Measurements from ENCODE around the gene NFKB2. TPM values are rescaled to one million over a fixed set of nuclear protein-coding genes. Genes with fewer than 3 reads are reported as not detected.

NFKB2 gene
- total RNA-seq, 4 donors from 2014 or later = 10.7 to 20.2 (median 15.6) TPM

- 89 to 96% methylated on average over 3 to 4 of the region's 4 CpGs for WGBS, 2 donors
Measured at GRCh38 chr10:102358712-102359382, 36.7 kb upstream of the NFKB2 start.

GRCh38 chr10:102367441-102367840 lies 28.1 kb upstream of the NFKB2 start:
- Histone ChIP-seq H3K4me1 (no peaks in the 10 kb centered on the region), H3K27me3 (no peaks in the 10 kb centered on the region), H3K9me3 (peaks cover 0 to 5% (median 0%) of the 10 kb centered on the region in 3 donors), H3K36me3 (peaks cover 62 to 100% (median 69%) of the 10 kb centered on the region in 3 donors), H3K27ac (no peak overlapping the region), H3K4me3 (no peak overlapping the region)
- WGBS, 2 donors = 80 to 89% methylated on average over 1 of the region's 1 CpG
- TF ChIP-seq CTCF (IDR thresholded peaks at IDR 0.05) (no peak), POLR2A (IDR thresholded peaks at IDR 0.05) (no peak)
- intact Hi-C loops (cut with DNase I) = no loop called here
- DNase-seq = no peak

More at GRCh38 chr10:102358712-102359382, 36.7 kb upstream of the NFKB2 start:
- no peak for TF ChIP-seq POLR2A (IDR thresholded peaks at IDR 0.05)
- TF ChIP-seq CTCF (IDR thresholded peaks at IDR 0.05) = no peak
- no peaks in the 10 kb centered on the region for H3K4me1 ChIP-seq
- peaks cover 29 to 100% (median 36%) of the 10 kb centered on the region in 3 donors for H3K36me3 ChIP-seq
- H3K27me3 ChIP-seq = no peaks in the 10 kb centered on the region
- H3K27ac ChIP-seq = no peak overlapping the region
- intact Hi-C loops (cut with DNase I) = no loop called here
- no peaks in the 10 kb centered on the region for H3K9me3 ChIP-seq
- no peak overlapping the region for H3K4me3 ChIP-seq
- no peak for DNase-seq

GRCh38 chr10:102368077-102368476 lies 27.4 kb upstream of the NFKB2 start:
- TF ChIP-seq CTCF (IDR thresholded peaks at IDR 0.05) = no peak
- no peak for TF ChIP-seq POLR2A (IDR thresholded peaks at IDR 0.05)
- H3K4me1 ChIP-seq = no peaks in the 10 kb centered on the region
- H3K36me3 ChIP-seq = peaks cover 60 to 100% (median 70%) of the 10 kb centered on the region in 3 donors

GRCh38 chr10:102371295-102371694 lies 24.2 kb upstream of the NFKB2 start:
- TF ChIP-seq POLR2A (IDR thresholded peaks at IDR 0.05) (no peak), CTCF (IDR thresholded peaks at IDR 0.05) (no peak)
- 93 to 96% methylated on average over 2 of the region's 2 CpGs for WGBS, 2 donors
- H3K36me3 ChIP-seq = peaks cover 58 to 100% (median 66%) of the 10 kb centered on the region in 3 donors

More at GRCh38 chr10:102368077-102368476, 27.4 kb upstream of the NFKB2 start:
- Histone ChIP-seq H3K27ac (no peak overlapping the region), H3K27me3 (no peaks in the 10 kb centered on the region), H3K9me3 (peaks cover 0 to 5% (median 0%) of the 10 kb centered on the region in 3 donors), H3K4me3 (no peak overlapping the region)
- intact Hi-C loops (cut with DNase I) = no loop called here
- DNase-seq = no peak
- 51 to 60% methylated on average over 3 of the region's 3 CpGs for WGBS, 2 donors

GRCh38 chr10:102375250-102375649 lies 20.3 kb upstream of the NFKB2 start:
- intact Hi-C loops (cut with DNase I) = no loop called here
- Histone ChIP-seq H3K4me1 (peaks cover 0 to 4% (median 0%) of the 10 kb centered on the region in 3 donors), H3K36me3 (peaks cover 36 to 100% (median 52%) of the 10 kb centered on the region in 3 donors), H3K9me3 (peaks cover 0 to 5% (median 0%) of the 10 kb centered on the region in 3 donors), H3K4me3 (no peak overlapping the region), H3K27me3 (no peaks in the 10 kb centered on the region), H3K27ac (no peak overlapping the region)
- TF ChIP-seq CTCF (IDR thresholded peaks at IDR 0.05) = peak in 1 of 6 experiments; percentile 19
- TF ChIP-seq POLR2A (IDR thresholded peaks at IDR 0.05) = no peak
- 93% methylated on average over 3 to 4 of the region's 7 CpGs for WGBS, 2 donors
- DNase-seq = no peak

More at GRCh38 chr10:102371295-102371694, 24.2 kb upstream of the NFKB2 start:
- peaks cover 0 to 5% (median 0%) of the 10 kb centered on the region in 3 donors for H3K9me3 ChIP-seq
- no peak for DNase-seq
- H3K27me3 ChIP-seq = no peaks in the 10 kb centered on the region
- no peak overlapping the region for H3K27ac ChIP-seq
- no peaks in the 10 kb centered on the region for H3K4me1 ChIP-seq
- H3K4me3 ChIP-seq = no peak overlapping the region
- intact Hi-C loops (cut with DNase I) = no loop called here
